Brain pericyte (primary cell): Measurements from ENCODE around the gene HEXD.
A peak's percentile ranks its signal among the peaks of the same experiment; 100 is the strongest.
"Not testable (repeated sequence)": the region's sequence is repeated elsewhere in the genome, so short reads cannot be mapped to it uniquely, and the experiment has no call there.

Experiments used
- DNase-seq: peaks from one replicate; pipeline ENCODE4 v3.0.0-alpha.2; 2012; ENCODE audit warnings: low read depth, low spot score

The HEXD gene

DNA sequence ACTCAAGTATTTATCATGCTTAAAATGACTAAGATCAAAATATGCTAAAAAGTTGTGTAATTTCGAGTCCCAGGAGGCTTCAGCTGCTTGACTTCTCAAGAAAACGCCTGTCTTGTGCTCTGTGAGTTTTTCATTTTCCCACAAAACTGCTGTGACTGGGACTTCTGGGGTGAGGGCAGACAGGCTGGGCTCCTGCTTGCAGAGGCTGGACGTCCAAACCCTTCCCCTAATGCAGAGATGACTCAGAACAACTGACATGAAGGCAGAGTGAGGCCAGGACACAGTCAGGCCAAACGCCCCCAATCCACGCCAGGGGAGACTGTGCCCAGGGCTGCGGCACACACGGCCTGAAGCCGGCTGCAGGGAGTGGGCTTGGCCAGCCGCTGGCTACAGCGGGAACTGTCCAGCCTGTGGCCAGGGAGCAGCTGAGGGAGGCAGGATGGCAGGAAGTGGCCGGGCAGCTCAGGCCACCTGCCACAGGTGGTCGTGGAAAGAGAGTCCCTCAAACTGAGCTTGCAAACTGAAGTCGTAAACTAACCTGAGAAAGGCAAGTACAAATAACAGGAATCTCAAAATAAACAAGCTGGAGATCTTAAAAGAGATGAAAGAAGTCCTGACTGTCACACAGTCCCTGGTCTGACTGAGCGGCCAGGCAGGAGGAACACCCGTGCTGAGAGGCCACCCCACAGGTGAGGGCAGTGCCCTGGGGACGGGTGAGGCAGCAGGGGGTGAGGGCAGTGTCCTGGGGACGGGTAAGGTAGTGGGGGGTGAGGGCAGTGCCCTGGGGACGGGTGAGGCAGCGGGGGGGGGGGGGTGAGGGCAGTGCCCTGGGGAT, 21.3 kb upstream of the HEXD start:
- peak; percentile 91 for DNase-seq

DNA sequence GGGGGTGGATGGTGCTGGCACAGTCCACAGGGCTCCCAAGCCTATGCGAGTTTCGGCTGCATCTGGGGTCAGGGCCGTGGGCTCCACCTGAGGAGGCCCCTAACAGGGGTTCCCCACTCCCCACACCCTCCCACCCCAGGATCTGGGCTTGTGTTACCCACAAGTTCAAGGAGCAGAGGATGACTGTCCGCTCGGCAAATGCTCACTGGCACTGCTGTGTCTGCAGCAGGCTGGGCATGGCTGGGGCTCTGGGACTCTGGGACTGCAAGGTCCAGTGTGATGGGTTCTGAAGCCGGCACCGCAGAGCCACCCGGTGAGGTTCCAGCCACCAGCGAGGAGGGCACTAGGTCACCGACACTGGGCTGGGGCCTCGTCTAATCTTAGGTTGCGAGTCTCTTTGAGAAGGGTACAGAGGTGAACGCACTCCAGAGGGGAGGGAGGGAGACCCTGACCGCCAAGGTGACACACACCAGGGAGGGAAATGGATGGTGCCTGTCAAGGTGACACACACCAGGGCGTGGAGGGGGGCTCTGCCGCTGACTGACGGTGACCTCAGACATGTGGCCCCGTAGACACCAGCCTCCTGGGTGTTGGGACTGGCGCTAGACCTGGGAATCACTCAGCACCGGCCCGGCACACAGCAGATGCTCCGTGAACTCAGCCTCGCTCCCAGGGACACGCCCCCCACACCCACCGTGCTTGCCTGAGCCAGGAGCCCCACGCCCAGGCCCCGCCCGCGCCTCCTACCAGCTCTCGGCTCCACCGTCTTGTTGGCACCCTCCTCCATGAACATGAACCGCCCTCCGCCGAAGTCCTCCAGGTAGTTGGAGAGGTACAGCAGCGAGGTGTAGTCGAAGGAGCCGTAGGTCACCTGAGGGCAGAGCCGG, 20.5 kb upstream of the HEXD start:
- no peak for DNase-seq

DNA sequence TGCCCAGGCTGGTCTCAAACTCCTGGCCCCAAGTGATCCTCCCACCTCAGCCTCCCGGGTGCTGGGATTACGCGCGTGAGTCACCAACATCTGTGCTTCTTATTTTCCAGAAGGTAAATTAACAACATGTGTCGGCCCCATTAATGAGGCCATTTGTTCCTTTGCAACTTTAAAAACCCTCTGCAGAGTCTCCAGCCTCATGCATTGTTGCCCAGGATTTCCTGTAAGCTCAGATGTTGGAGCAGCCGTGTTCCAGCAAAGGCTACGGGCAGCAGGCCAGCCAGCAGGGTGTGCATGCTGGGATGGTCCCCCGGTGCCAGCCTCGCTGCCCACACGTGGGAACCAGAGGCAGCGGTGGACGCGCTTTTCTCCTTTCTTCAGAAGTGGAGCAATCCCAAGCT, 19.1 kb upstream of the HEXD start:
- peak; percentile 93 for DNase-seq

- peak; percentile 62 for DNase-seq
Measured at GRCh38 chr17:82399601-82400101, 18.5 kb upstream of the HEXD start.

- DNase-seq, result no peak
Measured at GRCh38 chr17:82400206-82400605, 17.9 kb upstream of the HEXD start.

DNA sequence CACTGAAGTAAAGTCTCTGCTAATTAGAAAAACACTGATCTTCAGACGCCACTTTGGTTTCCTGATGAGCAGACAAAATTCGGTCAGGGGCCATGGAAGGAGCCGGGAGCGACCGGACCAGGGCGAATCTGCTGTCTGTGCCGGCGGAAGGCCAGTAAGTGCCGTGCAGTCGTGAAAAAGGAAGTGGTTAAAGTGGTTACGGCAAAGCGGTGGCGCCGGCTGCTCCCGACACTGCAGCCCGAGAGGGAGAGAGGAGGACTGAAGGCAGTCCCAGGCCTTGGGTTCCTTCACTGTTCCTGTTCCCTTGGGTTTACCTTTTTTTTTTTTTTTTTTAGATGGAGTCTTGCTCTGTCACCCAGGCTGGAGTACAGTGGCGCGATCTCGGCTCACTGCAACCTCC, 17.3 kb upstream of the HEXD start:
- no peak for DNase-seq

- DNase-seq, result no peak
Measured at GRCh38 chr17:82402865-82403264, 15.3 kb upstream of the HEXD start.

DNA sequence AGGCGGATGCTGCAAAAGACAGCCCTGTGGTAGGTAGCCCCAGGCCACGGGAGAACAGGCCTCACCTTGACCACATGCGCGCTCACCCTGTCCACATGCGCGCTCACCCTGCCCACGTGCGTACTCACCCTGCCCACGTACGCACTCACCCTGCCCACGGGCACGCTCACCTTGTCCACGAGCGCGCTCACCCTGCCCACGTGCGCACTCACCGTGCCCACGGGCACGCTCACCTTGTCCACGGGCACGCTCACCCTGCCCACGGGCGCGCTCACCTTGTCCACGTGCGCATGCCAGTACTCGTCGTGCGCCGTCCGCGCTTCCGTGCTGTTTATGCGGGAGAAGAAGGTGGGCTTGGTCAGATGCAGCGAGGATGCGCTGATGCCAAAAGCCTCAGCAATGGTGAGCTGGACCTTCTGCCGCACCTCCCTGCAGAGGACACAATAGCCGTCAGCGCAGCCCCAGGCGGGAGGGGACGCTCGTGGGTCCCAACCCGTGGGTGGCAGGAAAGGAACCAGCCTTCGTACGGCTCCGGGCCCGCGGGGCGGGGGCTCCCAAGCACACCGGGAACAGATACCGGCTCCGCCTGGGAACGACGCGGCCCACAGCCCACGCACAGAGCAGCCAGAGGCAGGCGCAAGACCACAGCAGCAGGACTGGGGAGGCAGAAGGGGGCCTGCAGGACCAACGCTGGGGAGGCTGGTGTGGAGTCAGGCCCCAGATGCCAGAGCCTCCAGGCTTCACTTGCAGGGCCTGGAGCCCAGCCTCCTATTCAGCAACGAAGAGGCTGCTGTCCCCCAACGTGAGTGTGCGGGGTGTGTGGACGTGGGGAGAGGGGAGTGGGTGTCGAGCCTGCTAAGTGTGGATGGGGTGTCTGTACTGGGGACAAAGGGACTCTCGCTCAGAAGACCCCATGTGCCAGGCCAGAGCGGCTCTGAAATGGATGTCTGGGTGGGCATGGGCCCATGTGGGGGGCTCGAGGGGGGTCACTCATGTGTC, 14.2 kb upstream of the HEXD start:
- DNase-seq, result no peak

DNA sequence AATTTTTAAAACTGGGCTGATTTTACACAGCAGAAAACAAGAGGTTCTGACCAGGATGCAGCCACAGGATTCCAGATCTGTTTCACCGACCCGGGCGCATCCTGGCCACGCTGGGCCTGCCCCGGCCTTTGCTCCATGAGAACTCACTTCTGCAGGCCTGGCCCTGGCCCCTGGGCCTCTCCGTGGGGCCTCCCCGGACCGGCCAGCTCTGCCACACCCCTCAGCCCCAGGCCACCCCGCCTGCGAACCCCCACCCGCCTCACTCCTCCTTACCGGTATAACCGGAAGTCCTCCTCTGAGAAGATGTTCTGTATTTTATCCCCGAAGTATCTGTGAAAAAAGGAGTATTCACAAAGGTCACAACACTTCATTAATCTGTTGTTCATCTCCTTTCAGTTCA, 13.1 kb upstream of the HEXD start:
- no peak for DNase-seq

GRCh38 chr17:82406131-82406671, 11.9 kb upstream of the HEXD start:
- DNase-seq, result no peak

- DNase-seq, result peak; percentile 67
Measured at GRCh38 chr17:82407255-82407654, 10.9 kb upstream of the HEXD start.

DNA sequence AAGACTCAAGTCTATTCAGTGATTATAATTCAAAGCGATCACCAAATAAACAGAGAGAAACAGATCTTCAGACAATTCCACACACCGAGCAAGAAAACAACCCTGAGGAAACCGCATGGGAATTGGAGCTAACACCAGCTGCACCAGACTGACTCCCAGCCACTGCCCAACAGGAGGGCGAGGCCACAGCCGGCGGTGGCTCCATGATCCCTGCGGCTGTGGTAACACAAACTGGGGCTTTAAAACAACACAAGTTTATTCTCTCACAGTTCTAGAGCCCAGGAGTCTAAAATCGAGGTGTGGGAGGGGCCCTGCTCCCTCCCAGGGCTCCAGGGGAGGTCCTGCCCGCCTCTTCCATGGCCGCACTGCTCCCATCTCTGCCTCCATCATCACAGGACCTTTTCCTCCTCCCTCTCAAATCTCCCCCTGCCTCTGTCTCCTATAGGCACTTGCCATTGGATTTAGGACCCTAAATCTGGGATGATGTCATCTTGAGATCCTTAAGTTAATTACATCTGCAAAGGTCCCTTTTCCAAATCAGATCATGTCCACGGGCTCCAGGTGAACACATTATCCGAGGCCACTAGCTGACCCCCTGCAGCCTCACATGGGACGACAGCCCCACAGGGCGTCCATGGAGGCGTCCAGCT, 9.7 kb upstream of the HEXD start:
- DNase-seq, result peak; percentile 86

DNA sequence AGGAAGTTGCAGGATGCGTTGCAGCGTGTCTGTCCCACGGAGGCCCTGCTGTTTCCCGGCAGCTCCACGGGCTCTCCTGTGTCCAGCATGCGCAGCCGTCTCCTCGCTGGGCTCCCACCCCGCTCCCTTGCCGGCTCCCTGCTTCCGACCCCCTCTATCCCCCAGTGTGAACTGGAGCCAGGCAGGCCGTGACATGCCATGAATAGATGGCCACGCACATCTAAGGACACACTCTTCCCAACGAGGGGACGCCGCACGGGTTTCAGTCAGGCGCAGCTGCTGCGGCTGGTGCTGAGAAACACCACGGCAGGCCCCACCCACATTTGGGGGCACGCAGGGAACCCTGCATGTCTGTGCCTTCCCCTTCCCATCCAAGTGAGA, 9.2 kb upstream of the HEXD start:
- no peak for DNase-seq

- no peak for DNase-seq
Measured at GRCh38 chr17:82410014-82410716, 8.0 kb upstream of the HEXD start.

GRCh38 chr17:82411396-82412053, 6.6 kb upstream of the HEXD start:
- no peak for DNase-seq

- not testable (repeated sequence) for DNase-seq
Measured at GRCh38 chr17:82412081-82412480, 6.1 kb upstream of the HEXD start.

- no peak for DNase-seq
Measured at GRCh38 chr17:82412535-82413520, 5.3 kb upstream of the HEXD start.
